Eye (tissue), 1 donor: ENCODE results near the gene THOC5.
"Not testable (repeated sequence)": the region's sequence is repeated elsewhere in the genome, so short reads cannot be mapped to it uniquely, and the experiment has no call there.

Experiments
- DNase-seq: peaks from one replicate; pipeline ENCODE4 v3.0.0-alpha.2; 2015

THOC5 gene

DNA sequence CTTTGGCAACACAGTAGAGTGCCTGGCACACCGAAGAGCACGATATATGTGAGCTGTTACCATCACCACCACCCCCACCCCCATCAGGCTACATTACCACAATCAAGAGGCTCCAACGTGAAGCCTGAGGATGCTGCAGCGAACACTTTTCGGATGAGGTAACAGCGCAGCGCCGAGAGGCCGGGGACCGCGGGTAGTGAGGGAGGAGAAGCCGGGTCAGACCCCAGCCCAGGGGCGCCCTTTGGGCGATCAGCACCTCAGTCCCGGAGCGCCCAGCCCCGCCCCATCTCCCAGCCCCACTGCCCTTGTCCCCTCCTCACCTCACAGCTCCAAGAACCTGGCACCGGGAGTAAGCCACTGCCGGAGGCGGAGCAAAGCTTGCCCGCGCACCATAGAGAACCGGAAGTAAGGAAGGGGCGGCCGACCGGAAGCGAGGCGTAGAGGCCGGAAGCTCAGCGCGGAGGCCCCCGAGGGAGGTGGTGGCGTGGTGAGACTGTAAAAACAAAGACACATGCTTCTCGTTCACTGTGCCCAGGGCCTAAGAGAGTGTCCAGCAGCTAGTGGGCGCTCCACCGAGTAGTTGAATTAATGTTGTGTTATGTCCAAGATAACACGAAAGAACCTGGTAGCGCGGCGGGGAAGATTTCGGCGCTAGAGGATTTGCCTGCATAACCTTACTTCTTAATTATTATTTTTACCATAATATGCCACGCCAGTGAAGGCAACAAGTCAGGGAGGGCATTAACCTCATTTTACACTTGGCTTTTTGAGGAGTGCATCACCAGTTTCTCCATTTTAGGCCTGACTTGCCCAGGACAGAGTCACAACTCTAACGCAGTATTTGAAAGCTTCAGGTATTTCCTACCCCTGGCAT, at the start of gene THOC5:
Gene THOC5 (minus strand): TSS at position 407 of the 874 bp plus-strand sequence. CDS start 4,610 bp downstream, outside the sequence.
- DNase-seq, result peak; percentile 98

DNA sequence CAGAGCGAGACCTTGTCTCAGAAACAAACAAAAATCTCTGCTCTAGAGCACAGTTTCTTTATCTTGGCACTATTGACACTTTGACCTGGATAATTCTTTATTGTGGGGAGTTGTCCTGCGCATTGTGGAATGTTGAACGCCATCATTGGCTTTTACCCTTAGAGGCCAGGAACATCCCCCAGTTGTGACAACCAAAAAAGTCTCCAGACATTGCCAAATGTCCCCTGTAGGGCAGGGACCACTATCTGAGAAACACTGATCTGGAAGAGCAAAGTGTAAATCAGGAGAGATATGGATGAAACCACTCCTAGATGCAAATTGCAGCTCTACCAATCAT, 45.1 kb upstream of the THOC5 start:
- no peak for DNase-seq

DNA sequence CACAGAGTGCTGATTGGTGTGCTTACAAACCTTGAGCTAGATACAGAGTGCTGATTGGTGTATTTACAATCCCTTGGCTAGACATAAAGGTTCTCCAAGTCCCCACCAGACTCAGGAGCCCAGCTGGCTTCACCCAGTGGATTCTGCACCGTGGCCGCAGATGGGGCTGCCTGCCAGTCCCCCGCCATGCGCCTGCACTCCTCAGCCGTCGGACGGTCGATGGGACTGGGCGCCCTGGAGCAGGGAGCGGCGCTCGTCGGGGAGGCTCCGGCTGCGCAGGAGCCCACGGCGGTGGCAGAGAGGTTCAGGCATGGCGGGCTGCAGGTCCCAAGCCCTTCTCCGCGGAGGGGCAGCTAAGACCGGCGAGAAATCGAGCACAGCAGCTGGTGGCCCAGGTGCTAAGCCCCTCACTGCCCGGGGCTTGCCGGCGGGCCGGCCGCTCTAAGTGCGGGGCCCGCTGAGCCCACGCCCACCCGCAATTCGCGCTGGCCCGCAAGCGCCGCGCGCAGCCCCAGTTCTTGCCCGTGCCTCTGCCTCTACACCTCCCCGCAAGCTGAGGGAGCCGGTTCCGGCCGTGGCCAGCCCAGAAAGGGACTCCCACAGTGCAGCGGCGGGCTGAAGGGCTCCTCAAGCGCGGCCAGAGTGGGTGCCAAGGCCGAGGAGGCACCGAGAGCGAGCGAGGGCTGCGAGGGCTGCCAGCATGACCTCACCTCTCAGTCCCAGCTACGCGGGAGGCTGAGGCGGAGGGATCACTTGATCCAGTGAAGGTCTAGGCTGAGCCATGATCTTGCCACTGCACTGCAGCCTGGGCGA, 44.5 kb upstream of the THOC5 start:
- DNase-seq, result not testable (repeated sequence)

DNA sequence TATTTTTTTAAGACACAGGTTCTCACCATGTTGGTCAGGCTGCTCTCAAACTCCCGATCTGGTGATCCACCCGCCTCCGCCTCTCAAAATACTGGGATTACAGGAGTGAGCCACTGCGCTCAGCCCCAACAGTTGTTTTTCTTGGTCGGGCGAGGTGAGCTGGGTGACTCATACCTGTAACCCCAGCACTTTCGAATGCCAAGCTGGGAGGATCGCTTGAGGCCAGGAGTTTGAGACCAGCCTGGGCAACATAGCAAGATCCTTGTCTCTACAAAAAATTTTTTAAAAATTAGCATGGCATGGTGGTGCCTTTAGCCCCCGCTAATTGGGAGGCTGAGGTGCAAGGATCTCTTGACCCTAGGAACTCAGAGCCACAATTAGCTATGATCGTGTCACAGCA, 42.9 kb upstream of the THOC5 start:
- DNase-seq, result no peak

DNA sequence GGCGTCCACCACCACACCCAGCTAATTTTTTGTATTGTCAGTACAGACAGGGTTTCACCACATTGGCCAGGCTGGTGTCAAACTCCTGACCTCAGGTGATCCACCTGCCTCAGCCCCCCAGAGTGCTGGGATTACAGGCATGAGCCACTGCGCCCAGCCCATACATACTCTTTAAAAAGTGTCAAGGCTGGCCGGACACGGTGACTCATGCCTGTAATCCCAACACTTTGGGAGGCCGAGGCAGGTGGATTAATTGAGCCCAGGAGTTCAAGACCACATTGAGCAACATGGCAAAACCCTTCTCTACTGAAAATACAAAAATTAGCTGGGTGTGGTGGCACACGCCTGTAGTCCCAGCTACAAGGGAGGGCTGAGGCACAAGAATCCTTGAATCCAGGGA, 40.9 kb upstream of the THOC5 start:
- DNase-seq, result not testable (repeated sequence)

DNA sequence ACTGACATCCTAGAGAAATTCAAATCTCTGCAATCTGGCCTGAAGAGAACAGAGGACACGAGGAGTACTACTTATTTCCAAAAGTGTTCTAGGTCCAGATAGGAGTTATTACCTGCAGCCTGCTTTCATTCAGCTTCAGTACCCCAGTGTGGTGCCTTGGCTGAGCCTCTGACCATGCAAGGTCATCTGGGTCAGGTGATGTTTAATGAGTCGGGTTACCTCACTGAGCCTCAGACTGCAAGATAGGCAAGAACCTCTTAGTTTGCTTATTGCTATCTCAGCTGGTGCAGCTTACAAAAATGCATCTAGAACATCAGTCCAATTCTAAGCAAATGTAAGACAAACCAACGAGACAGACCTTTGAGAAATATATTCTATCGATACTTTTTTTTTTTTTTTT, 40.4 kb upstream of the THOC5 start:
- no peak for DNase-seq

DNA sequence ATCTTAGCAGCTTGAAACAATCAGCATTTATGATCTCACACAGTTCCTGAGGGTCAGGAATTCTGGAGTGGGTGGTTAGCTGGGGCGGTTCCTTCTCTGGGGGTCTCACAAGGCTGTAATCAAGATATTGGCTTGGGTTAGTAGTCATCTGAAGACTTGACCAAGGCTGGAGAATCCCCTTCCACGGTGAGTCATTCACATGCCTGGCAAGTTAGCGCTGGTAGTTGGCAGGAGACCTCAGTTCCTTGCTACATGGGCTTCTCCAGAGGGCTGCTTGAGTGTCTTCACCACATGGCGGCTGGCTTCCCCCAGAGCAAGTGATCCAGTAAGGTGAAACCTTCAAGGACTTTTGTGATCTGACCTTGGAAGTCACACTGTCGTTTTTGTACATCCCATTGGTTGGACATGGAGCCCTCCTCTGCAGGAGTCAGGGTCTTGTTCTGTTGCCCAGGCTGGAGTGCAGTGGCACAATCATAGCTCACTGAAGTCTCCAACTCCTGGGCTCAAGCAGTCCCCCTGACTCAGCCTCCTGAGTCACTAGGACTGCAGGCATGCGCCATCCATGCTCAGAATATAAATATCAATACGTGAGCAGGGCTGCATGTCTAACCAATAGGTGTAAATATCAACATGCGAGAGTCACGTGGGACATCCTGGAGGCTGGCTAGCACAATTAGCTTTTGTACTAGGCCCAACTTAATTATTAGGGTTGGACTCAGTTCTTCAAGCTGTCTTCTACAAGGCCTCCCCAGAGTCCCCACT, 34.6 kb upstream of the THOC5 start:
- peak; percentile 6 for DNase-seq

DNA sequence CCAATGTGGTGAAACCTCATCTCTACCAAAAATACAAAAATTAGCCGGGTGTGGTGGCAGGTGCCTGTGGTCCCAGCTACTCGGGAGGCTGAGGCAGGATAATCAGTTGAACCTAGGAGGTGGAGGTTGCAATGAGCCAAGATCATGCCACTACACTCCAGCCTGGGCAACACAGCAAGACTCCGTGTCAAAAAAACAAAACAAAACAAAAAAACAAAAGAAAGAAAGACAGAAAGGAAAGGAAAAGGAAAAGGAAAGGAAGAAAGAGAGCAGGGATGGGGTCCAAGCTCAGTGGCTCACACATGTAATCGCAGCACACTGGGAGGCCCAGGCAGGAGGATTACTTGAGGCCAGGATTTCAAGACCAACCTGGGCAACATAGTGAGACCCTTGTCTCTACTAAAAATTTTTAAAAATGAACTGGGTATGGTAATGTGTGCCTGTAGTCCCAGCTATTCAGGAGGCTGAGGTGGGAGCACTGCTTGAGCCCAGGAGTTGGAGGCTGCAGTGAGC, 32.7 kb upstream of the THOC5 start:
- not testable (repeated sequence) for DNase-seq

DNA sequence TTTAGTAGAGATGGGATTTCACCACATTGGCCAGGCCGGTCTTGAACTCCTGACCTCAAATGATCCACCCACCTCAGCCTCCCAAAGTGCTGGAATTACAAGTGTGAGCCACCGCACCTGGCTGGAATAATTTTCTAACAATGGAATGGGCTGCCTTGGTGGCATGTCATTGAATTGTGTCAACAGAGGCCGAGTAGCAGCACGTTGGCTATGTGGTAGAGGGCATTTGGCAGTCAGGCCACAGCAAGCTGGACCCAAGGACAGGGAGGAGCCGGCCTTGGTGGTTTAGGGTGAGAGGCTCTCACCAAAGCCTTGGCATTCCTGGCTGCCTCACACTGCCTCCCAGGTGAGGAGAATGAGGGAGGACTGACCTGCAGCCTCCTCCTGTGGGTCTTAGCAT, 31.4 kb upstream of the THOC5 start:
- DNase-seq, result no peak

DNA sequence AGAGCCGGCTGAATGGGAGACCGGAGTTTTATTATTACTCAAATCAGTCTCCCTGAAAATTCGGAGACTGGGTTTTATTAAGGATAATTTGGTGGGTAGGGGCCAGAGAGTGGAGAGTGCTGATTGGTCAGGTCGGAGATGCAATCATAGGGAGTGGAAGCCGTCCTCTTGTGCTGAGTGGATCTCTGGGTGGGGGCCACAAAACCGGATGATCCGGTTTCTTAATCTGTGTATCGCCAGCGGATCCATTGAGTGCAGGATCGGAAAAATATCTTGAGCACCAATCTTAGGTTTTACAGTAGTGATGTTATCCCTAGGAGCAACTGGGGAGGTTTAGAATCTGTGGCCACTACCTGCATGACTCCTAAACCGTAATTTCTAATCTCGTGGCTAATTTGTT, 28.2 kb upstream of the THOC5 start:
- DNase-seq, result no peak

DNA sequence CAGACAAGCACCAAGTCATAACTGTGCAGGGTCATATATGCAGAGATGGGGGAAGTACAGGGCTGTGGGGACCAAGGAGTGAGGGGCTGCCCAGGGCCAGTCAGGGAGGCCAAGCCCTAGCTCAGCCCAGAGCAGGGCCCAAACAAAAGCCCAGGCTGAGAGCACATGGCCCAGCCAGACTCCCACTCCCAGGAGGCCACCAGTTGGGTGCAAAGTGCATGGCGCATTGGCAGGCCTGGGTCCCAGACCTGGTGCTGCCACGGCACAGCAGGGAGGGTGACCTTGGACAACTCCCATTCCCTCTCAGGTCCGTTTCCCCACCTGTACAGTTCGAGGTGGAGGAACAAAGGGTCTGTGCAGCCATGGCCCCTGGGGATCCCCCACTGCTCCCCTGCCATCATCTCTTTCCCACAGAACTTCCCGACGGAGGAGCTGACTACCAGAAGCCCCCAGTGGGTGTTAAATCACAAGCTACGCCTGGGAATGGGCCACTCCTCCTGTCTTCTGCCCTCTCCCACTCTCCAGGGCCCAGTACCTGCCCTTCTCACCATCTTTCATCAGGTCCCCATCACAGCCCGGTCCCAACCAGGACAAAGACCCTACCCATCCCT, 26.7 kb upstream of the THOC5 start:
- peak; percentile 64 for DNase-seq

DNA sequence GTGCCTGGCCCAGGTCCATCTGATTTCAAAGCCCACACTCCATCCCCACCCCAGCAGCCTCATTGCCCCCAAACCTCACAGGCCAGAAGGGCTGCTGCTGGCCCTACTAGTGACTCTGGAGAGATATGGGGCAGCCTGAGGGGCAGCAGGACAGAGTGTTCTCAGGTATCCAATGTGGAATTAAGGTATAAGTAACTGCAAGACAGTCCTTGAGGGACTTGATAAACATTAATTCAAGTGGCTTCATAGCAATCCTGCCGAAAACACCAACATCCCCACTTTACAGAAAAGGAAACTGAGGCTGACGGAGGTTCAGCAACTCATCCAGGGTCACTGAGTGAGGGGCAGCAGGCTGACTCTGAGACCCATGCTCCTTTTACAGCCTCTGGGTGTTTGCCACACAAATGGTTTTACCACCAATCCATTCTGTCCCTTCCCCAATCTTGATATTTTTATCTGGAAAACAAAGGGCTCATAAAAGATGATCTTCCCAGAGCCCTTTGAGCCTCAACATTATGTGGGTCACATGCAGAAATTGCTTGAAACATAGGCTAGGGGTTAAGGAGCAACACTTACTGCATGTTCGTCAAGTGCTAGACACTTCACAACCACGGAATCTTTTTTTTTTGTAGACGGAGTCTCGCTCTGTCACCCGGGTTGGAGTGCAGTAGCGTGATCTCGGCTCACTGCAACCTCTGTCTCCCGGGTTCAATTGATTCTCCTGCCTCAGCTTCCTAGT, 25.1 kb upstream of the THOC5 start:
- DNase-seq, result no peak

DNA sequence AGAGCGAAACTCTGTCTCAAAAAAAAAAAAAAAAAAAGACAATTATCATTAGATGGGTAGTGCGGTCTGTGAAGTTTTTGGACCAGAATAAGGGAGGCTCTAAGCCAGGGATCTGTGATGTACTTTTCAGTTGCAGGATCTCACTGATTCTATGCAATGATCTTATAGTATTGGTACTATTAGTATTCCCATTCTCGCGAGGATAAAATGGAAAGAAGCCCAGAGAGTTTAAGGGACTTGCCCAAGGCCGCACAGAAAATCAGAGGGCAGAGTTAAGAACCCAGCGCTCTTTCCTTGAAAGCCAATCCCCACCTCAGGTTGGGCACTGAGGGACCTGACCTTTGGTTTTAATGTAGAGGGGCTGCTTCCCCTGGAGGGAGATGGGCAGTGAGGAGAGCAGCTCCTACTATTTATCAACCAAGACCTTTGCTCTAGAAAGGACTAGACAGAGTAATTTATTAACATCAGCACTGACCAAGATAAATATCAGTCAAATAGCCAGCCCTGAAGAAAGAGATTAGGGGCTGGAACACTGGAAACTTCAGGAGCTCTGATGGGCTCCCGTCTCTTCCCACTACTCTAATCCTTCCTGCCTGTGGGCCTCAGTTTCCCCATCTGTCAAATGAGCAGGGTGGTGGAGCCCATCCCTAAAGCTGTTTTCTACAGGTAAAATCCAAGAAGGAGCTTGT, 21.3 kb upstream of the THOC5 start:
- DNase-seq, result no peak

DNA sequence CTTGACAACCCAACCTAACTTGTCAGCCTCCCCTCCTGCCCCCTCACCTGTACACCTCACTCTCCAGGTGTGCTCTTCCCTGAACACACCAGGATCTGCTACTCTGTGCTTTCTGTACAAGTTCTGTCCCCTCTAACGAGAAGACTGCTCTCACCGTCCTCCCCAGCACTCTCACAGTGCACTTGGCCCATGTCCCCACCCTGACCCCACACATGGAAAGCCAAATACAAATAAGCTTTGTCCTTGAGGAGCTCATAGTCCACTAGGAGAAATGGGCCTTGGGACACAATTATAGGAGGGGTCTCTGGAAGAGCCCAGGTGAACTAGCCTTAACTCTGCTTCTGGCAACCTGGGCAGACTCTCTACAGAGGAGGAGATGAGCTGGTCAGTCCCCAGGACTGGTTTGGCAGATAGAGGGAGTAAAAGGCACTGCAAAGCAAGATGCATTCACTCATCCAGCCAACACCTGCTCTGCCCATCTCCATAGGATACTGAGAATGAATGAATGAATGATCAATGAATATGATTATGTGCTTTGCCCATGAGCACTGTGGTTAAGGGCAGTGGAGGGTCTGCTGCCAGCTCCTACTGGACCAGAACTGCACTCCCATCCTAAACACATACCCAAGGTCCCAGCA, 17.5 kb upstream of the THOC5 start:
- no peak for DNase-seq

DNA sequence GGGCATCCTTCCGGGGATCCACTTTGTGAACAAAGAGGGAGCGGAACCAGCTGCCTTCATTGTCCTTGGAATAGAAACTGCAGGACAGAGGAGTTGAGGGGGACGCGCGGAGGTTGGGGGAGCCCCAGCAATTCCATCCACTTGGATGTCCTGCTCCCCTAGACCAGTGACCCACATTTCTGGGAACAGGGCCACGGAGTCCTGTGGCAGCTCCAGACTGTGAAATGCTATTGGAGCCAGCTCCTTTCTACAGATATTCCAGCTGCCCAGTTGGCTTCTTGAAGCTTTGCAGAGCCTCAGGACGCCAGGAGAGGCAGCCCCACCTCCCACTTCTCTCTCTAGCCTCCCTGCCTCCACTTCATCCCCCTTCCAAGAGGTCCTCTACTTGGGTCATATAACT, 16.9 kb upstream of the THOC5 start:
- no peak for DNase-seq

DNA sequence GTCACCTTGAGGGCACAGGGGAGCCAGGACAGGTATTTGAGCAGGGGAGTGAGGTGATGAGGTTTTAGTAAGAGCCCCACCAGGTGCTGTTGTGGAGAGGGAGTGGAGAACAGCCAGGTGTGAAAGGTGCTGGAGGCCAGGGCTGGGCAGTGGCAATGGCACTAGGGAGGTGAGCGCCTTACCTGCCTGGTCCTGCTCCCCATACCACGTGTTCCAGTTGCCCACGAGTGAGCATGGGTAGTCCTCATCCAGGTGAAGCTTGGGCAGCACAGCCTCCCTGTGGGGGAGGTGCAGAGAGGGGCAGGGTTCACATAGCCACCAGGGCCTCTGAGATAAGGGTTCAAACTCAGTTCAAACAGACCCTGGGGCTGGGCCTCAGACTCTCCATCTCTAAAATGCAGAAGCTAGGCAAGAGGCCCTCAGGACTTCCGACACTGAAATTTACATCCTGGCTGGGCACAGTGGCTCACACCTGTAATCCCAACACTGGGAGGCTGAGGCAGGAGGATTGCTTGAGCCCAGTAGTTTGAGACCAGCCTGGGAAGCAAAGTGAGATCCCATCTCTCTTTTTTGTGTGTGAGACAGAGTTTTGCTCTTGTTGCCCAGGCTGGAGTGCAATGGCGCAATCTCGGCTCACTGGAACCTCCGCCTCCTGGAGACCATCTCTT, 15.6 kb upstream of the THOC5 start:
- no peak for DNase-seq

DNA sequence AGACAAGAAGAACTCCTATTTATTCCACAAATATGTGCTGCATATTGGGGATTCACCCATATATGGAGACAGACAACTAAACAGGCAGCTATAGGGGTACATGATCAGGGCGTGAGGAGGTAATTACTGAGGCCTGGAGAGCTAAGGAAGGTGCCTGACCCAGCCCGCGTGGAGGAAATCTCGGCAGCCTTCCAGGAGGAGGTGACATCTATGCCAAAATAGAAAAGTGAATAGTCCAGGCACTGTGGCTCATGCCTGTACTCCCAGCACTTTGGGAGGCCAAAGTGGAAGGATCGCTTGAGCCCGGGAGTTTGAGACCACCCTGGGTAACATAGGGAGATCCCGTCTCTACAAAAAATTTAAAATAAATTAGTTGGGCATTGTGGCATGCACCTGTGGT, 13.8 kb upstream of the THOC5 start:
- no peak for DNase-seq

DNA sequence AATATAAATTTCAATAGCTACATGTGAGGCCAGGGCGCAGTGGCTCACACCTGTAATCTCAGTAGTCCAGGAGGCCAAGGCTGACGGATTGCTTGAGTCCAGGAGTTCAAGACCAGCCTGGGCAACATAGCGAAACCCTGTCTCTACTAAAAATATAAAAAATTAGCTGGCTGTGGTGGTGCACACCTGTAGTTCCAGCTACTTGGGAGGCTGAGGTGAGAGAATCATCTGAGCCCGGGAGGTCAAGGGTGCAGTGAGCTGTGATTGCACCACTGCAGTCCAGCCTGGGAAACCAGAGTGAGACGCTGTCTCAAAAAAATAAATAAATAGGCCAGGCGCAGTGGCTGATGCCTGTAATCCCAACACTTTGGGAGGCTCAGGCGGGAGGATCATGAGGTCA, 13.0 kb upstream of the THOC5 start:
- DNase-seq, result not testable (repeated sequence)

DNA sequence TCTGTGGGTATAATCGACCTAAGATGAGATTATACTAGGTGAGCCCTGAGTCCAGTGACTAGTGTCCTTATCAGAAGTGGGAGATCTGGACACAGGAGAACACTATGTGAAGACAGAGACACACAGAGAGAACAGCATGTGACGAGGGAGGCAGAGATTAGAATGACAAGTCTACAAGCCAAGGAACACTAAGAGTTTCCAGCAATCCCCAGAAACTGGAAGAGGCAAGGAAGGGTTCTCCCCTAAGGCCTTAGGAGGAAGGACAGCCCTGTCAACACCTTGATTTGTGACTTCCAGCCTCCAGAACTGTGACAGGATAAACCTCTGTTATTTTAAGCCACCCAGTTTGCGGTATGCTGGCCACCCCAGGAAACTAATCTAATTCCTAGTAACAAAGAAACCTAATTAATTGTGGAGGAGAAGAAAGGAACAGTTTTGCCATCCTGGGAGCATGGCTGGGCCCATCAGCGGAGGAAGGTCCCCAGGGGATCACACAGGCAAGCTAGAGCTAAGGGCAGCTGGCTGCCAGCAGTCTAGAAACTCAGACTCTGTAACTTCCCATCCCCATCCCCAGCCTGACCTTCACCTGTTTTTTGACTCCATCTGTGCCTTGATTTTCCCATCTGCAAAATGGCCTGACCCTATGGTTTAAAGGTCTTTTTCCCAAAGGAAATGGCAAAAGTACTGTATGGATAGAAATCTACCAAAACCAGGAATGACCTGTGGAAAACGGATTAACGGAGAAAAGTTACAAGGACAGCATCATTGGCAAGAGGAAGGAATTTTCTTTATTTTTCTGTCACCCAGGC, 10.3 kb upstream of the THOC5 start:
- DNase-seq, result no peak
